ENCODE measurements around the gene ARHGEF28. TPM values are rescaled to one million over a fixed set of nuclear protein-coding genes. Genes with fewer than 3 reads are reported as not detected.

The ARHGEF28 gene
- total and polyA plus RNA-seq, 10 of the 15 experiments (the other 5 are each of a cell fraction or from before 2014, with no cell fraction given) = 0.10 to 0.72 (median 0.22) TPM; not detected in 2

- TF ChIP-seq RELB (IDR thresholded peaks at IDR 0.05; ENCODE audit: low read depth) (no peak), BRCA1 (IDR thresholded peaks at IDR 0.05; ENCODE audit: low read depth, low read length) (no peak), HCFC1 (IDR thresholded peaks at IDR 0.05; ENCODE audit: low read length) (no peak), CHD1 (IDR thresholded peaks at IDR 0.05; ENCODE audit: low read depth, low read length) (no peak), SRF (IDR thresholded peaks at IDR 0.05; ENCODE audit: low read depth in 2 of 2, low read length in 2 of 2) (no peak), ZZZ3 (IDR thresholded peaks at IDR 0.05; ENCODE audit: control insufficient read depth, insufficient read length, low read depth) (no peak), RUNX3 (IDR thresholded peaks at IDR 0.05; ENCODE audit: low read length) (no peak)
Observed at GRCh38 chr5:73623060-73623459, 2.9 kb upstream of the ARHGEF28 start (continued).

- in situ Hi-C loops (cut with MboI) (no loop called here), intact Hi-C loops (cut with micrococcal nuclease; ENCODE audit: unreplicated experiment) (no loop called here)
- no peak overlapping the region for H2AFZ ChIP-seq (ENCODE audit: control insufficient read depth, low read depth, low read length)
- WGBS (ENCODE audit: insufficient coverage, insufficient replicate concordance, low lambda C conversion rate, missing lambda C conversion rate) = 2% methylated on average over 2 of the region's 2 CpGs
- RAD21 ChIA-PET (ENCODE audit: unreplicated experiment) = interaction anchor here (0.8 to 4.4 kb wide), 6 partner anchors 32 to 169 kb away, joined by 3 to 32 read pairs (median 4); no protein-coding TSS in a partner anchor
- H3K4me2 ChIP-seq (ENCODE audit: control insufficient read depth, insufficient read depth) = no peak overlapping the region
- POLR2A ChIA-PET = interaction anchor here (0.6 to 1.1 kb wide), 3 partner anchors 15 to 167 kb away, joined by 3 to 5 read pairs (median 3); no protein-coding TSS in a partner anchor
- BruUV-seq (replicated peaks) = no TSS peak
- no peak overlapping the region for H3K4me3 ChIP-seq
- no peak for TF ChIP-seq NFYA (IDR thresholded peaks at IDR 0.05; ENCODE audit: borderline replicate concordance, low read depth, low read length)
- TF ChIP-seq PAX5 (IDR thresholded peaks at IDR 0.05; ENCODE audit: borderline replicate concordance, low read depth, low read length) = no peak
- TF ChIP-seq CHD4 (IDR thresholded peaks at IDR 0.05) = no peak
- TF ChIP-seq PKNOX1 (IDR thresholded peaks at IDR 0.05) = no peak
- no peaks in the 10 kb centered on the region for H3K79me2 ChIP-seq (ENCODE audit: control insufficient read depth, insufficient read depth, low read length)
- no peak for DNase-seq (ENCODE audit: low read depth, low spot score)
- no peak overlapping the region for H3K9ac ChIP-seq (ENCODE audit: control insufficient read depth, insufficient read depth, low read length)
- peaks cover 0 to 5% of the 10 kb centered on the region in 2 experiments; a peak in 2 of 4 replicates for H3K27me3 ChIP-seq (replicated peaks in 1 of 2; ENCODE audit: control insufficient read depth in 2 of 2, insufficient read depth in 2 of 2, low read length in 1 of 2)
- H4K20me1 ChIP-seq (ENCODE audit: control insufficient read depth, insufficient read depth) = no peaks in the 10 kb centered on the region
- CTCF ChIA-PET = interaction anchor here (0.6 to 3.9 kb wide), 5 partner anchors 27 to 169 kb away, joined by 3 to 11 read pairs (median 8); no protein-coding TSS in a partner anchor
- peak; percentile 38 for FAIRE-seq
- H3K4me1 ChIP-seq (ENCODE audit: control insufficient read depth, insufficient read depth, low read length) = no peaks in the 10 kb centered on the region
- ATAC-seq = no peak
- SMC1A ChIA-PET (ENCODE audit: uncharacterized antibody, unreplicated experiment) = interaction anchor here (0.7 to 2.9 kb wide), 10 partner anchors 9 to 70 kb away, joined by 3 to 11 read pairs (median 4); no protein-coding TSS in a partner anchor
- no peak overlapping the region for H3K27ac ChIP-seq (ENCODE audit: control insufficient read depth, insufficient read depth)
- no peaks in the 10 kb centered on the region for H3K36me3 ChIP-seq (ENCODE audit: control insufficient read depth in 2 of 2, insufficient read depth in 2 of 2, low read length in 1 of 2)
- no peaks in the 10 kb centered on the region for H3K9me3 ChIP-seq (replicated peaks; ENCODE audit: control insufficient read depth, insufficient read depth, low read length)
Observed at GRCh38 chr5:73623901-73624404, 2.0 kb upstream of the ARHGEF28 start.

All from GM12878 (cell line).